HG02973 (cell line): Measurements from ENCODE around the gene CD36.
A peak's percentile ranks its signal among the peaks of the same experiment; 100 is the strongest.

ENCODE experiments used
- ATAC-seq: cut with Tn5 transposase; IDR thresholded peaks from one replicate; pipeline ENCODE4 v1.9.1; 2021; ENCODE audit warnings: moderate library complexity; ENCODE audit not compliant: unreplicated experiment

Gene CD36

GRCh38 chr7:80637911-80638765, at the start of gene CD36:
TSS of gene CD36 (plus strand) at chr7:80638642. CDS start at chr7:80646741, 8,099 bp downstream.
- peak; percentile 84 for ATAC-seq

GRCh38 chr7:80589631-80590030, 48.8 kb upstream of the CD36 start:
- ATAC-seq: no peak

- no peak for ATAC-seq
These were observed 46.8 kb upstream of the CD36 start for GRCh38 chr7:80591654-80592053.

GRCh38 chr7:80593869-80594586, 44.4 kb upstream of the CD36 start:
- no peak for ATAC-seq

- no peak for ATAC-seq
These were observed 41.4 kb upstream of the CD36 start for GRCh38 chr7:80596933-80597517.

GRCh38 chr7:80597875-80598274, 40.6 kb upstream of the CD36 start:
- no peak for ATAC-seq

GRCh38 chr7:80600046-80600445, 38.4 kb upstream of the CD36 start:
- ATAC-seq: no peak

- ATAC-seq: no peak
These were observed 36.4 kb upstream of the CD36 start for GRCh38 chr7:80601999-80602398.

- no peak for ATAC-seq
These were observed 34.5 kb upstream of the CD36 start for GRCh38 chr7:80603940-80604339.

- no peak for ATAC-seq
These were observed 34.0 kb upstream of the CD36 start for GRCh38 chr7:80604436-80604835.

GRCh38 chr7:80607136-80607535, 31.3 kb upstream of the CD36 start:
- ATAC-seq: no peak

- ATAC-seq: no peak
These were observed 30.1 kb upstream of the CD36 start for GRCh38 chr7:80608336-80608735.

- ATAC-seq: no peak
These were observed 28.7 kb upstream of the CD36 start for GRCh38 chr7:80609751-80610150.

GRCh38 chr7:80611353-80611752, 27.1 kb upstream of the CD36 start:
- no peak for ATAC-seq

- ATAC-seq: no peak
These were observed 26.7 kb upstream of the CD36 start for GRCh38 chr7:80611779-80612178.

GRCh38 chr7:80612880-80613279, 25.6 kb upstream of the CD36 start:
- no peak for ATAC-seq

- no peak for ATAC-seq
These were observed 24.9 kb upstream of the CD36 start for GRCh38 chr7:80613519-80613918.

GRCh38 chr7:80614851-80615271, 23.6 kb upstream of the CD36 start:
- ATAC-seq: no peak

- no peak for ATAC-seq
These were observed 20.3 kb upstream of the CD36 start for GRCh38 chr7:80618096-80618495.

- ATAC-seq: no peak
These were observed 18.7 kb upstream of the CD36 start for GRCh38 chr7:80619741-80620140.

- no peak for ATAC-seq
These were observed 15.9 kb upstream of the CD36 start for GRCh38 chr7:80622541-80622940.
